GM12874 (cell line): ENCODE data around the gene AGPAT1.

Experiments used
- CTCF ChIP-seq: IDR thresholded peaks from 2 replicates; pipeline ENCODE4 v1.5.1; 2011; ENCODE audit warnings: low read depth, mild to moderate bottlenecking, control low read depth, low read length, moderate library complexity; ENCODE audit not compliant: insufficient read depth

AGPAT1 gene

DNA sequence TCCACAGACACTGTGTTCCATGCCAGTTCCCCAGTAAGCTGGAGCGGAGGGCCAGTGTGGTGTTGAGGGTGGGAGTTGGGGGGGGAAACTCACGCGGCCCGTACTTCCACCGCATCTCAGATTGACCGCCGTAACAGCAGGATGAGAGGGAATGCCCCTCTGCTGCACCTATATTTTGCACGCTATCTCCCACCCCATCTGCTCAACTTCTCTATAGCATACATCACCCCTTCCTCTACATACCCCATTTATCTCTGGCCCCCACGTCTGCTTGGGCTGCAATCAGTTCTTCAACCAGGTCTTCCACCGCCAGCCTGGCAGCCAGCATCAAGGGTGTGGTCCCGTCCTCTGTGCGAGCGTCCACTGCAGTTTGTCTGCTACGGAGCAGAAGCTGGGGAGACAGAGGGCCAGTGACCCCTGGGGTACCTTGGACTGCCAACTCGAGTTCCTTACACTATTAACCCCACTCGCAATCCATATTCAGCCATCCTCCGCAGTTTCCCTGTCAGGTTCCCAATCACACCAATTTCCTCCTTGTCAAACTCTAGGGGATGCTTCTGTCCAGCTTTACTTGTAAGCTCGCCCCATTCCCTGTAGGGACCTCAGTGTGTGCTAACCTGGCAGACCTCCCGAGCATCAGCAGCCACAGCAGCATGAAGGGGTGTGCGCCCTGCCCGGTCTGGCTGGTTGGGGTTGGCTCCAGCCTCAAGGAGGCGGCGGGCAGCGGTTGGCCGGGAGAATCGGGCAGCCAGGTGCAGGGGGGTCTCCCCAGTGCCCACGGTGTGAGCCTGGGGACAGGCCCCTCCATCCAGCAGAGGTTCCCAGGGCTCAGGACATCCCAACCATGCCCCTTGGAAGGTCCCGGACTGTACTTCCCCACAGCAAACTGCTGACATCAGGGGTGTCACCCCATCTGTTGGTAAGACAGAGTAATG lies 21.1 kb upstream of the AGPAT1 start:
- no peak for TF ChIP-seq CTCF

- TF ChIP-seq CTCF: no peak
Measured at GRCh38 chr6:32195902-32196681, 20.2 kb upstream of the AGPAT1 start.

DNA sequence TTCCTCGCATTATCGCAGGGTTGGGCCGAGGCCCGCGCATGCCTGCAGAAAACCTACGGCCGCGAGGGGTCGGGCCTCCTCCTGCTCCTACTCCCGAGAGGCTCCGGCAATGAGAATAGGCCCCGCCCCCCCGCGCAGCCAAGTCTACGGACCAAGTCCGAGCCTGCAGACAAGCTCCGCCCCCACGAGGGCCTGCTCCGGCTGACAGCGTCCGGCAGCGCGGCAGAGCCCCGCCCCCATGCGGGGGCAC lies 19.7 kb upstream of the AGPAT1 start:
- TF ChIP-seq CTCF: 0 out of 2 replicates have a peak, but pooled peaks have one; percentile 19

DNA sequence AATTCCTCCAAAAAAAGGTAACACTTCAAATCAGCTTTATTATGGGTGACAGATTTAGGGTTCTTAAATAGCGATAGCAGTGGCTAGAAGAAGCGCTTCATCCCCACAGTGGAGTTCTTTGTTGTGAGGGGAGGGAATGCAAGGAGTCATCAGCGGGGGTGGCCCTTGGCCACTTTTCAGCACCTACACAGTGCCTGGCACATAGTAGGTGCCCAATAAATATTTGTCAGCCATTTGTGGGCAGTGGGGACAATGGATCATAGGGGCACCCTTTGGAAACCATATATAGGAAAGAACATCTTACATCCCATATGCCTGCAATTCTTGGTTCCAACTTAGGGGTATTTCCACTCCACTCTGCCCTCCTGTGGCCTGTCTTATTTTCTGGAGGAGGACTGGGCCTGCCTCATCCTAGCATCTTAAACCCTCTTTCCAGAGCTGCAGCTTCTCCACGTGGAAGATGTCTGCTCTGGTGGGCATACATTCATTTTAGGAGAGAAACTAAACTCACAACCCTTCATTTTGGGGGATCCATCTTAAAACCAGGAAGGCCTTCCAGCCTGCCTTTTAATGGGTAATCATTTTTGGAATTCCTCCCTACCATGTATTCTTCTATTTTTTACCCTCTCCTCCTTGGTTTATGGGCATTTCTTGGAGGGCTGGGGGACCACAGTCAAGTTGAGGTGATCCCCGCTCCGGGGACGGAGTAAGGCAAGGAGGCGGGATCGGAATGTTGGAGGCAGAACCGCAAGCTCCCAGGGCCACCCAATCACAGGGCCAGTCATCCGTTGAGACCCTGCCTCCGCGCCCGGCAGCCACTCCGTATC lies 19.2 kb upstream of the AGPAT1 start:
- peak; percentile 52 for TF ChIP-seq CTCF

- TF ChIP-seq CTCF: no peak
Measured at GRCh38 chr6:32194388-32194787, 18.5 kb upstream of the AGPAT1 start.

GRCh38 chr6:32192608-32193039 lies 16.7 kb upstream of the AGPAT1 start, which contains the start of gene GPSM3:
Gene GPSM3 (minus strand): TSS chr6:32192643. CDS start chr6:32192513, 130 bp downstream.
- TF ChIP-seq CTCF: no peak
